Vagina (tissue), 2 donors: ENCODE results near the gene DNM3. TPM values are rescaled to one million over a fixed set of nuclear protein-coding genes. Genes with fewer than 3 reads are reported as not detected.

ENCODE experiments used
- DNase-seq, 2 donors: peaks; one replicate each; pipeline ENCODE4 v3.0.0-alpha.2; 2017; ENCODE audit errors: extremely low spot score in 2 of 2
- H3K27ac ChIP-seq: fragments of 200-600 bp; sonication (generic); one replicate; pipeline ENCODE4 v1.5.1; 2019
- H3K27me3 ChIP-seq: fragments of 200-600 bp; sonication (generic); one replicate; pipeline ENCODE4 v1.5.1; 2019
- H3K36me3 ChIP-seq, 2 donors: fragments of 200-600 bp; sonication (generic); one replicate each; pipeline ENCODE4 v1.5.1; 2017 to 2019
- H3K4me1 ChIP-seq: fragments of 200-600 bp; sonication (generic); one replicate; pipeline ENCODE4 v1.5.1; 2019
- H3K4me3 ChIP-seq, 2 donors: fragments of 200-600 bp; sonication (generic); 1 replicate in 1 of 2; 2 replicates in 1 of 2; pipeline ENCODE4 v1.5.1; 2016 to 2019
- H3K9me3 ChIP-seq: fragments of 200-600 bp; sonication (generic); one replicate; pipeline ENCODE4 v1.5.1; 2019
- POLR2A ChIP-seq, 2 donors: fragments of 450-650 bp; IDR thresholded peaks; one replicate each; pipeline ENCODE4 v1.6.1; 2017; ENCODE audit warnings: antibody characterized with exemption in 2 of 2, mild to moderate bottlenecking in 2 of 2, moderate library complexity in 2 of 2
- POLR2AphosphoS5 ChIP-seq, 2 donors: sonication (generic); formaldehyde crosslinking; IDR thresholded peaks; one replicate each; pipeline ENCODE4 v1.9.0; 2017; ENCODE audit warnings: antibody characterized with exemption in 2 of 2, mild to moderate bottlenecking in 2 of 2, low read depth in 1 of 2; ENCODE audit not compliant: insufficient read depth in 1 of 2
- intact Hi-C: fragments of 100-400 bp; cut with DNase I; formaldehyde crosslinking; loops from one replicate; pipeline ENCODE4 v1.15.1; 2023
- total RNA-seq: library from RNA; depleted of rRNA; stranded (reverse); fragments of >200 nt; gene quantifications from one replicate; pipeline ENCODE4 v1.2.3, GENCODE V29; 2016
- TF ChIP-seq, protein P1 (sequence below), 3 experiments: fragments of 450-650 bp in 2 of 3; fragments of 200-600 bp in 1 of 3; sonication (generic) in 1 of 3; IDR thresholded peaks; one replicate each; pipeline ENCODE4 v1.5.1; 2017 to 2019; ENCODE audit warnings: antibody characterized with exemption in 3 of 3, mild to moderate bottlenecking in 2 of 3, moderate library complexity in 2 of 3

Gene DNM3
- total RNA-seq, 1 donor from 2014 or later = 15.5 TPM

DNA sequence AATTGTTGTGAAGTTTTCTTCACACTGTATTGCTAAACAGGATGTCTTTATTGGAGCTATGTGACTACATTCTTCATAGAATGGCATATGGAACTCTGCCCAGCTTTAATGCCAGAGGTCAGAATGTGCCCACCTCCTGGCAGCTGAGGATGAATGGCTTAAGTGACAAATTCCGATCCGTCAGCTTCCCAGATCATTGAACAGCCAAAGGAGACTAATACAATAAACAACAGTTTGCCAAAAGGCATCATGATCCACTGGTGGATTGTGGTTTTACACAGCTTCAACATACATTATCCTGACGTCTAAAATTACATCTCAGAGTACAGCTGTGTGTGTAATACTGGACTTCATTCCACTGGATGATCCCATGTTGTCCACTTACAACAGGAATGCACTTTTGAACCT lies 510.5 kb downstream of the DNM3 start:
- H3K27me3 ChIP-seq = no peaks in the 10 kb centered on the region
- intact Hi-C loops = no loop called here

DNA sequence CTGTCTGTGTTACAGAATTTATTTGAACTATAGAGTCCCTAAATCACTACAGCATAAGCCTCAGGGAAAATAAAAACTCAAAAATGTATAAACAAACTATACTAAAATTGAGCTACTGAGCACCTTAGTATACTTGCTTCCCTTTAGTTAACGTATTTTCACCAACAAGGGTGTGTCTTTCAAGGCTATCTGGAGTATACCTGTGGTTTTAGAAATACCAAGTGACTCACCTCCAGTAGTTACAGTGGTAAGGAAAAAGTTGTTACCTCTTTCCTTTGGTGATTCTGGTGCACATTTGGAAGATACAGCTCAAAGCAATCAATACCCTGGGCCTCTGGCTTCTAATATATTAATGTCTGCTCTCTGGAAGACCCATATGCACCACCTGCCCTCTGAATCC lies 511.1 kb downstream of the DNM3 start:
- Histone ChIP-seq H3K27me3 (no peaks in the 10 kb centered on the region), H3K4me3 (no peak overlapping the region), H3K36me3 (no peaks in the 10 kb centered on the region), H3K4me1 (peaks cover 16% of the 10 kb centered on the region), H3K9me3 (no peaks in the 10 kb centered on the region), H3K27ac (no peak overlapping the region)
- DNase-seq = no peak
- TF ChIP-seq POLR2A (IDR thresholded peaks at IDR 0.05) (no peak), POLR2AphosphoS5 (IDR thresholded peaks at IDR 0.05; ENCODE audit: insufficient read depth in 1 of 2, low read depth in 1 of 2) (no peak)
- TF ChIP-seq, protein P1, sequence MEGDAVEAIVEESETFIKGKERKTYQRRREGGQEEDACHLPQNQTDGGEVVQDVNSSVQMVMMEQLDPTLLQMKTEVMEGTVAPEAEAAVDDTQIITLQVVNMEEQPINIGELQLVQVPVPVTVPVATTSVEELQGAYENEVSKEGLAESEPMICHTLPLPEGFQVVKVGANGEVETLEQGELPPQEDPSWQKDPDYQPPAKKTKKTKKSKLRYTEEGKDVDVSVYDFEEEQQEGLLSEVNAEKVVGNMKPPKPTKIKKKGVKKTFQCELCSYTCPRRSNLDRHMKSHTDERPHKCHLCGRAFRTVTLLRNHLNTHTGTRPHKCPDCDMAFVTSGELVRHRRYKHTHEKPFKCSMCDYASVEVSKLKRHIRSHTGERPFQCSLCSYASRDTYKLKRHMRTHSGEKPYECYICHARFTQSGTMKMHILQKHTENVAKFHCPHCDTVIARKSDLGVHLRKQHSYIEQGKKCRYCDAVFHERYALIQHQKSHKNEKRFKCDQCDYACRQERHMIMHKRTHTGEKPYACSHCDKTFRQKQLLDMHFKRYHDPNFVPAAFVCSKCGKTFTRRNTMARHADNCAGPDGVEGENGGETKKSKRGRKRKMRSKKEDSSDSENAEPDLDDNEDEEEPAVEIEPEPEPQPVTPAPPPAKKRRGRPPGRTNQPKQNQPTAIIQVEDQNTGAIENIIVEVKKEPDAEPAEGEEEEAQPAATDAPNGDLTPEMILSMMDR (IDR thresholded peaks at IDR 0.05) = no peak
- intact Hi-C loops = no loop called here

More for the DNA sequence above, 510.5 kb downstream of the DNM3 start:
- no peaks in the 10 kb centered on the region for H3K9me3 ChIP-seq
- no peak for TF ChIP-seq POLR2AphosphoS5 (IDR thresholded peaks at IDR 0.05; ENCODE audit: insufficient read depth in 1 of 2, low read depth in 1 of 2)
- TF ChIP-seq POLR2A (IDR thresholded peaks at IDR 0.05) = no peak
- TF ChIP-seq, protein P1 (IDR thresholded peaks at IDR 0.05) = no peak
- peak overlapping the region; percentile 10 for H3K27ac ChIP-seq
- no peak overlapping the region for H3K4me3 ChIP-seq
- H3K36me3 ChIP-seq = no peaks in the 10 kb centered on the region
- DNase-seq = no peak
- peaks cover 14% of the 10 kb centered on the region for H3K4me1 ChIP-seq

DNA sequence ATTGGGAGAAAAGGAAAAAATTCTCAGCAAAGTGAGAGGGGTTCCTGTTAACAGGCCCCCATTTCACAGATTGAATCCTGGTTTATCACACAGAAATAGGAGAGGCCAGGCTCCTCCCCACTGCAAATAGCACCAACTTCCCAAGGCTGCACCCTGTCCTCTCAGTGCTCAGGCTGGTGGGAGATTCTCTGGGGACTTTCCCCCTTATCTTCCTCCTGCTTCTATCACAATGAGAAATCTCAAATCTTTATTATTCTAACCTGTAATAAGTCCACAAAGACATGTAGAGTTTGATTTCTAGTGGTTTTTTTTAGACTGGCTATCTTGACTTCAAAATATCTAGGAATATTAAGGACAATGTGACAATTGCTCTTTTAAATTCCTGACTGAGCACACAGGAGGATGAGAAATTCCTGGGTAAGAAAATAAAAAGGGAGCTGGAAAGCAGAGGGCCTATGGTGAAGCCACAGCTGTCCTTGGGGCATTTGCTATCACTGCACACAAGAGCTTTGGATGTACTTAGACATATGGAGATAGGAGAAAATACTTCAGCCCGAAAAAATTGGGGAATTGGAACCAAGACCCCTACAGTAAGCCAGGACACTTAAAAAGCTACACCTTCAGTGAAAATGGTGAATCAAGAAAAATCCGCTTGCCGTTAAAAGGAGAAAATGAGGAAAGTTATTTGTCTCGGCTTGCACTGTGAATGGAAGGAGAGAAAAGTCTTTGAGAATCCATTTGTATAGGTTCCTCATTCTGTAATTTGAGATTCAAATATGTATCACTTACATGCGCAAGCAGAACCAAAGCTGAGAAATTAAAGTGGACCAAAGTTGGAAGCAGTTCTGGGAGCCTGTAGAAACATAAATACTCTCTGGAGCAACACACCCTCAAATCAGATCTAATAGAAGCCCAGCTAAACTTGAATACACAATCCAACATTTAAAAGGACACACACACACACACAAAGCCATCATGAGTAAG lies 513.3 kb downstream of the DNM3 start:
- peaks cover 36% of the 10 kb centered on the region for H3K4me1 ChIP-seq
- no peak for DNase-seq
- no peaks in the 10 kb centered on the region for H3K36me3 ChIP-seq
- intact Hi-C loops = no loop called here
- no peak overlapping the region for H3K27ac ChIP-seq
- no peaks in the 10 kb centered on the region for H3K9me3 ChIP-seq
- H3K4me3 ChIP-seq = no peak overlapping the region
- no peak for TF ChIP-seq POLR2AphosphoS5 (IDR thresholded peaks at IDR 0.05; ENCODE audit: insufficient read depth in 1 of 2, low read depth in 1 of 2)
- TF ChIP-seq POLR2A (IDR thresholded peaks at IDR 0.05) = no peak
- TF ChIP-seq, protein P1 (IDR thresholded peaks at IDR 0.05) = no peak
- H3K27me3 ChIP-seq = no peaks in the 10 kb centered on the region

DNA sequence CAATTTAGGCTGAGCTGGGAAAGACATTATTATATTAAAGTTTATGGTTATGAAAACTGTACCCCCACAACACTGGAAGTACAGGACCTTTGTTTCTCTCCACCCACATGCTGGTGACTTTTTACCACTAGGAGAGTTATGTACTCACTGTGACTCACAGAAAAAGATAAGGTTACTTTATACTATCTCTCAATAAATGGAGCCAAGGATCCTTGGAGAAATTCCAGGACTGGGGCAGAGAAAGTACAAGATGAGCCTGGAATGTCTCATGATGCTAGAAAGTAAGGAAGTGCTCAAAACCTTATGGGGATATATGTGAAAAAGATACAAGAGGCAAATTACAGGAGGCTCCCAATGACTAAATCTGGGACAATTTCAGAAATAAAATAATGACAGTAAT lies 515.3 kb downstream of the DNM3 start:
- no peaks in the 10 kb centered on the region for H3K36me3 ChIP-seq
- no peak for TF ChIP-seq POLR2A (IDR thresholded peaks at IDR 0.05)
- TF ChIP-seq POLR2AphosphoS5 (IDR thresholded peaks at IDR 0.05; ENCODE audit: insufficient read depth in 1 of 2, low read depth in 1 of 2) = no peak
- TF ChIP-seq, protein P1 (IDR thresholded peaks at IDR 0.05) = no peak
- intact Hi-C loops = no loop called here
- no peak for DNase-seq
- H3K27ac ChIP-seq = no peak overlapping the region
- no peaks in the 10 kb centered on the region for H3K27me3 ChIP-seq
- no peaks in the 10 kb centered on the region for H3K9me3 ChIP-seq
- H3K4me1 ChIP-seq = peaks cover 48% of the 10 kb centered on the region
- no peak overlapping the region for H3K4me3 ChIP-seq
